ENCODE measurements around the gene KDM3A. TPM values are rescaled to one million over a fixed set of nuclear protein-coding genes. Genes with fewer than 3 reads are reported as not detected.

Gene KDM3A
- total RNA-seq, 2 donors from 2014 or later, result 31.8 to 34.4 TPM

- Mint-ChIP-seq H3K4me1 (peaks cover 1% of the 10 kb centered on the region), H3K27me3 (ENCODE audit: insufficient read depth) (peaks cover 10% of the 10 kb centered on the region), H3K36me3 (ENCODE audit: low read depth) (no peaks in the 10 kb centered on the region), H3K9me3 (peaks cover 2% of the 10 kb centered on the region), H3K4me3 (no peak overlapping the region), H3K27ac (no peak overlapping the region)
- Histone ChIP-seq H3K9ac (ENCODE audit: extremely low read depth, low read length, poor library complexity, severe bottlenecking) (no peak overlapping the region), H3K27ac (ENCODE audit: low read depth, low read length) (no peak overlapping the region), H3K4me3 (ENCODE audit: low read length) (no peak overlapping the region), H3K4me1 (ENCODE audit: control insufficient read depth, insufficient read depth, low read length) (no peaks in the 10 kb centered on the region), H3K9me3 (ENCODE audit: control insufficient read depth, low read length) (peaks cover 6% of the 10 kb centered on the region), H3K27me3 (ENCODE audit: control insufficient read depth, insufficient read depth, low read length, poor library complexity, severe bottlenecking) (no peaks in the 10 kb centered on the region), H3K36me3 (ENCODE audit: control insufficient read depth, insufficient read depth, low read length) (no peaks in the 10 kb centered on the region)
- no peak for TF ChIP-seq CTCF (conservative IDR thresholded peaks at IDR 0.05)
- 92 to 100% methylated on average over 1 to 6 of the region's 6 CpGs for WGBS, 2 experiments (ENCODE audit: insufficient coverage in 1 of 2, insufficient read length in 1 of 2)
- no peak for DNase-seq
Measured at GRCh38 chr2:86411396-86411795, 29.8 kb upstream of the KDM3A start.

- no peak overlapping the region for H3K27ac Mint-ChIP-seq
Measured at GRCh38 chr2:86412007-86412406, 29.2 kb upstream of the KDM3A start.

GRCh38 chr2:86413296-86414094 is 27.7 kb upstream of the KDM3A start:
- Mint-ChIP-seq H3K4me1 (peaks cover 1% of the 10 kb centered on the region), H3K4me3 (no peak overlapping the region), H3K27me3 (ENCODE audit: insufficient read depth) (peaks cover 15% of the 10 kb centered on the region), H3K36me3 (ENCODE audit: low read depth) (no peaks in the 10 kb centered on the region), H3K9me3 (peaks cover 2% of the 10 kb centered on the region), H3K27ac (no peak overlapping the region)
- H3K9ac ChIP-seq (ENCODE audit: extremely low read depth, low read length, poor library complexity, severe bottlenecking), result no peak overlapping the region
- H3K4me1 ChIP-seq (ENCODE audit: control insufficient read depth, insufficient read depth, low read length), result no peaks in the 10 kb centered on the region
- WGBS, 2 experiments (ENCODE audit: insufficient coverage in 1 of 2, insufficient read length in 1 of 2), result 80 to 90% methylated on average over 6 to 8 of the region's 8 CpGs
- H3K4me3 ChIP-seq (ENCODE audit: low read length), result no peak overlapping the region
- peak; percentile 46 for DNase-seq
- H3K36me3 ChIP-seq (ENCODE audit: control insufficient read depth, insufficient read depth, low read length), result no peaks in the 10 kb centered on the region
- no peak for TF ChIP-seq CTCF (conservative IDR thresholded peaks at IDR 0.05)
- no peak overlapping the region for H3K27ac ChIP-seq (ENCODE audit: low read depth, low read length)
- H3K27me3 ChIP-seq (ENCODE audit: control insufficient read depth, insufficient read depth, low read length, poor library complexity, severe bottlenecking), result no peaks in the 10 kb centered on the region
- peaks cover 6% of the 10 kb centered on the region for H3K9me3 ChIP-seq (ENCODE audit: control insufficient read depth, low read length)

More at GRCh38 chr2:86412007-86412406, 29.2 kb upstream of the KDM3A start:
- no peaks in the 10 kb centered on the region for H3K36me3 Mint-ChIP-seq (ENCODE audit: low read depth)
- WGBS, 2 experiments (ENCODE audit: insufficient coverage in 1 of 2, insufficient read length in 1 of 2), result 90 to 92% methylated on average over 3 of the region's 3 CpGs
- Histone ChIP-seq H3K4me3 (ENCODE audit: low read length) (no peak overlapping the region), H3K27ac (ENCODE audit: low read depth, low read length) (no peak overlapping the region), H3K36me3 (ENCODE audit: control insufficient read depth, insufficient read depth, low read length) (no peaks in the 10 kb centered on the region), H3K27me3 (ENCODE audit: control insufficient read depth, insufficient read depth, low read length, poor library complexity, severe bottlenecking) (no peaks in the 10 kb centered on the region), H3K9ac (ENCODE audit: extremely low read depth, low read length, poor library complexity, severe bottlenecking) (no peak overlapping the region), H3K9me3 (ENCODE audit: control insufficient read depth, low read length) (peaks cover 6% of the 10 kb centered on the region), H3K4me1 (ENCODE audit: control insufficient read depth, insufficient read depth, low read length) (no peaks in the 10 kb centered on the region)
- no peak for DNase-seq
- H3K4me1 Mint-ChIP-seq, result peaks cover 1% of the 10 kb centered on the region
- no peak overlapping the region for H3K4me3 Mint-ChIP-seq
- no peak for TF ChIP-seq CTCF (conservative IDR thresholded peaks at IDR 0.05)
- H3K27me3 Mint-ChIP-seq (ENCODE audit: insufficient read depth), result peaks cover 10% of the 10 kb centered on the region
- peaks cover 2% of the 10 kb centered on the region for H3K9me3 Mint-ChIP-seq
